GM12873 (cell line): ENCODE data around the gene NEGR1.

Experiments
- TF ChIP-seq, protein P1 (sequence below): IDR thresholded peaks from 2 replicates; pipeline ENCODE4 v1.5.1; 2012; ENCODE audit warnings: low read depth, mild to moderate bottlenecking, moderate library complexity, low read length, control low read depth; ENCODE audit not compliant: insufficient read depth; ENCODE audit errors: missing control alignments

The NEGR1 gene

DNA sequence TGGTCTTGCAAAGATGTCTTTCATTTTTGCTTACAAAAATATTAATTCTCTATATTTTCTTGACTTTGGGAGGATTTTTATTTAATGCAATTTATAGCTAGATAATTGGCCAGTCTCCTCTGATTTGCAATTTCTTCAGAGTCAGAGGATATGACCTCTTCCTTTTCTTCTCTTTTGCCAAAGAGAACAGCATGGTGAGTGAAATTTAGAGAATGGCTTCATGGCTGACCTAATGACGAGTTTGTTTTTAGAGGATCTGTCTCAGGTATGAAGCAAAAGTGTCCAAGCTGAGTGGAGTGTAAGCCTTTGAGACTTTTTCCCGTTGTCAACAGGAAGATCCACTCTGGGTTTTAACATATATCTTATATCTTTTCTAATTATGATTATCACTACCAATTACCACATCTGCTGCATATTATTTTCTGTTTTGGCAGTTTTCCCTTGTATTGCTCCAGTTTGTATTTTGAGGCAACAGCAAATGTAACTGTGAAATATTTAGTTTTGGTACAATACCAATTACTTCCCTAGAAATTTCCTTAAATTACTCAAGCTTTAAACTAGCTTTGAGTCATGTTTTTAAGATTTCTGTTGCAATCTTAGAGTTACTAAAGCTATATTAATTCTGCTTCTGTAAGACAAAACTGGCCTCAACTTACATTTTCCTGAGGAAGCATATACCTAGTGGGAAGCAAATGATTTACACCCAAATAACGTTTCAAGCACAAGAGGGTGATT is 868.7 kb downstream of the NEGR1 start:
- TF ChIP-seq, protein P1, sequence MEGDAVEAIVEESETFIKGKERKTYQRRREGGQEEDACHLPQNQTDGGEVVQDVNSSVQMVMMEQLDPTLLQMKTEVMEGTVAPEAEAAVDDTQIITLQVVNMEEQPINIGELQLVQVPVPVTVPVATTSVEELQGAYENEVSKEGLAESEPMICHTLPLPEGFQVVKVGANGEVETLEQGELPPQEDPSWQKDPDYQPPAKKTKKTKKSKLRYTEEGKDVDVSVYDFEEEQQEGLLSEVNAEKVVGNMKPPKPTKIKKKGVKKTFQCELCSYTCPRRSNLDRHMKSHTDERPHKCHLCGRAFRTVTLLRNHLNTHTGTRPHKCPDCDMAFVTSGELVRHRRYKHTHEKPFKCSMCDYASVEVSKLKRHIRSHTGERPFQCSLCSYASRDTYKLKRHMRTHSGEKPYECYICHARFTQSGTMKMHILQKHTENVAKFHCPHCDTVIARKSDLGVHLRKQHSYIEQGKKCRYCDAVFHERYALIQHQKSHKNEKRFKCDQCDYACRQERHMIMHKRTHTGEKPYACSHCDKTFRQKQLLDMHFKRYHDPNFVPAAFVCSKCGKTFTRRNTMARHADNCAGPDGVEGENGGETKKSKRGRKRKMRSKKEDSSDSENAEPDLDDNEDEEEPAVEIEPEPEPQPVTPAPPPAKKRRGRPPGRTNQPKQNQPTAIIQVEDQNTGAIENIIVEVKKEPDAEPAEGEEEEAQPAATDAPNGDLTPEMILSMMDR = no peak

DNA sequence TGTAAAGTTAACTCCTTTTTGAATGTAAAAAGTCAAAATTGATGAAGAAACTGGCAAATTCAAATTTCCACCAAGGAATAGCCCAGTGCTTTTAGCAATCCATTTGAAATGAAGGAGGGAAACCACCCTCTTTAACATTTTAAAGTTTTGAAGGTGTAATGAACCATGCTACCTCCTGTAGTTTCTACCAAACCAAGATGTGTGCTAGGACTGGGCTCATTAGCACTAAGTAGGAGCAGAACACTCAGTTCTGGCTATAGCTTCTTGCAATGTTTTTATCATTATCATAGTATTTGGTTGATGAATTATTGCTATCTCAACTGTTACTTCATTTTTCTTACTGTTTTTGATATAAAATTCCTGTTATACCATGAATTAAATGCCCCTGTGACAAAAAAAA is 882.3 kb downstream of the NEGR1 start:
- TF ChIP-seq, protein P1 = no peak

DNA sequence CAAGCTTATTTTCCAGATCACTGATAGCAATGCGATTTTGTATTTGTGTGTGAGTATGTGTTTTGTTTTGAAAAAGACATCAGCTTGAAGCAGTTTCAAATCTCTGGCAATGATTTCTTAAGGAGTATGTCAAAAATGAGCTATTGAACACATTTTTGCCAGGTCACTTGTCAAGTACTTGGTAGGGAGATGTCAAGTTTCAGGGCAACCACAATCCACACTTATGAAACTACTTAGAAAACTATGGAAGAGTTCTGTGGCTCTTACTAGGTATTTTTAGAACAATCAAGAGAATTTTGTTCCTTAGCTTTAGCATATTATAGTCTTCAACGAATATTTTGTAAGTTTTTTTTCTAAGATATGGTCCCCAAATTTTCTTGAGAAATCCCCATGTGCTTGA is 882.7 kb downstream of the NEGR1 start:
- TF ChIP-seq, protein P1 = no peak

DNA sequence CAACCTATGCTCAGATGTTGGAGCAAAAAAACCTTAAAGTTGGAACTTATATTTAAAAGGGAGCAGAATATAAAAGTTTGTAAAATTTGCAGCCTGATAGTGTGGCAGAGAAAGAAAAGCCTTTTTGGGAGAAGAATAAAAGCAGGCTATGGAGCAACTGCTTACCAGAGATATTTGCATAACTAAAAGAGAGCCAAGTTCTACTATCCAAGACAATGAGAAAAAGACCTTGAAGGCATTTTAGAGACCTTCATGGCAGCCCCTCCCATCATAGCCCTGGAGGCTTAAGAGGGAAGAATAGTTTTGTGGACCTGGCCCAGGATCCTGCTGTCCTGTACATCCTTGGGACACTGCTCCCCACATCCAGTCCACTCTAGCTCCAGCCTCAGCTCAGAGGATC is 889.0 kb downstream of the NEGR1 start:
- TF ChIP-seq, protein P1 = no peak

DNA sequence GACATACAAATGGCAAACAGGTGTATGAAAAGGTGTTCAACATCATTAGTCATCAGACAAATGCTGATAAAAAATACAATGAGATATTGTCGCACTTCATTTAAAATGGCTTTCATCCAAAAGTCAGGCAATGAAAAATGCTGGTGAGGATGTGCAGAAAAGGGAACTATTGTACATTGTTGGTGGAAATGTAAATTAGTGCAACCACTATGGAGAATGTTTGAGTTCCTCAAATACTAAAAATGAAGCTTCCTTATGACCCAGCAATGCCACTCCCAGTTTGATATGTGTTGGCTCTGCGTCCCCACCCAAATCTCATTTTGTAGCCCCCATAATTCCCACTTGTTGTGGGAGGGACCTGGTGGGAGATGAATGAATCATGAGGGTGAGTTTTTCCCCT is 891.8 kb downstream of the NEGR1 start:
- TF ChIP-seq, protein P1 = no peak

DNA sequence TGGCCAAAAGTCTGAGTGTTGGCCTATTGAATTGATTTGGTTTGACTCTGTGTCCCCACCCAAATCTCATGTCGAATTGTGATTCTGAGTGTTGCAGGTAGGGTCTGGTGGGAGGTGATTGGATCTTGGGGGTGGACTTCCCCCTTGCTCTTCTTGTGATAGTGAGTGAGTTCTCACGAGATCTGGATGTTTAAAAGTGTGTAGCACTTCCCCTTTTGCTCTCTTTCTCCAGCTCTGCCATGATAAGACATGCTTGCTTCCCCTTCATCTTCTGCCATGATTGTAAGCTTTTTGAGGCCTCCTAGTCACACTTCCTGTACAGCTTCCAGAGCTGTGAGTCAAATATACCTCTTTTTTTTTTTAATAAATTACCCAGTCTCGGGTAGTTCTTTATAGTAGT is 904.5 kb downstream of the NEGR1 start:
- TF ChIP-seq, protein P1 = no peak

DNA sequence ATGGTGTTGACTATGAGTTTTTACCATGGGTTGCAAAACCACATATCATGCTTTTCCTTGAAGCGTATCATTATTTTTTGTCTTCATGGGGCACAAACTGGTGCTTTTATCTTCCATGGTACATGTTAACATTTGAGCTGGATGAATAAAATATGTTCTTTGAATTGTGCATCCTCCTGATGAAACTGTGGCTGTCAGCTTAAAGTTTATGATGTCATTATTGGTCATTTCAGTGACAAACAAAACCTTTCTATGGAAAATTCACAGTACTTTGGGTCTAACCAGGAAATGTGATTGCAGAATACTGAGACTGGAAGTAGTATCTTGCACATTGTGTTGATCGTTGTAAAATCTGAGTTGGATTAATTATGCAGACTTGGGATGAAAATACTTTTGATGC is 909.8 kb downstream of the NEGR1 start:
- TF ChIP-seq, protein P1 = no peak
